Epithelial cell of umbilical artery (primary cell): ENCODE data around the gene CMSS1. TPM values are rescaled to one million over a fixed set of nuclear protein-coding genes. Genes with fewer than 3 reads are reported as not detected.

Source experiments
- total RNA-seq: library from RNA; depleted of rRNA; stranded (reverse); fragments of >200 nt; gene quantifications from 2 replicates; pipeline ENCODE4 v1.2.3, GENCODE V29; 2014

The CMSS1 gene
- 26.3 and 29.6 TPM in 2 replicates for total RNA-seq

DNA sequence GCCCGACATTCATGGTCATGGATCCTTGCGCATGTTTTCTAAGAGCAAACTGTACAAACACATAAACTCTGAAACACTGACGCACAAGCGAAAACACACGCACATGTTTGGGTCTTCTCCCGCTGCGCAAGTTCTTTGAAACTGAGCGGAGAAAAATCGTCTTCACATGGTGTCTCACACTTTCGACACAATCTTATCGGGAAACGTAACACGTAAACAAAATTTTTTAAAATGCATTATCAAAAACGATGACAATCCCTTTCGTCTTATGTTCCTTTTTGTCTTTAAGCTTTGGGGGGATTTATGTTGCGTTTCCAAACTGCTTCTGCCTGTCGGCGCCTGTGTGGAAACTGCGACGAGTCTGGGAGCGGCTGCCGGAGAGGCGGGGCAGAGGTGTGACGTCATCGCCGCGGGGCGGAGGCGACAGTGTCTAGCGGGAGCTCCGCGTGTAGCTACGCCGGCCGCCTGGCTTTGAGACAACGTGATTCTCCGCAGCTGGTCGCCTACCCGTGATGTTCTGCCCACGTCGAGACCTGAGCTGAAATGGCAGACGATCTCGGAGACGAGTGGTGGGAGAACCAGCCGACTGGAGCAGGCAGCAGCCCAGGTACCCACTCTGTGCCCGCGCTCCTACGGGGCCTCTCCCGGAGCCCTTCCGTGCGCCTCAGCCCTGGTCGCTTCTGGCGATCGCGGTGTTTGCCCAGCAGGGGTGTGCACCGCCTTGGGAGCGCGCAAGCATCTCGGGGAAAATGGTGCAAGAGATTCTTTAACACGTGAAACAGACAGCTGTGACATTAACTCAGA is at the start of gene CMSS1:
Gene CMSS1, plus strand, starts transcription at position 426 of the 804 bp plus-strand sequence.

DNA sequence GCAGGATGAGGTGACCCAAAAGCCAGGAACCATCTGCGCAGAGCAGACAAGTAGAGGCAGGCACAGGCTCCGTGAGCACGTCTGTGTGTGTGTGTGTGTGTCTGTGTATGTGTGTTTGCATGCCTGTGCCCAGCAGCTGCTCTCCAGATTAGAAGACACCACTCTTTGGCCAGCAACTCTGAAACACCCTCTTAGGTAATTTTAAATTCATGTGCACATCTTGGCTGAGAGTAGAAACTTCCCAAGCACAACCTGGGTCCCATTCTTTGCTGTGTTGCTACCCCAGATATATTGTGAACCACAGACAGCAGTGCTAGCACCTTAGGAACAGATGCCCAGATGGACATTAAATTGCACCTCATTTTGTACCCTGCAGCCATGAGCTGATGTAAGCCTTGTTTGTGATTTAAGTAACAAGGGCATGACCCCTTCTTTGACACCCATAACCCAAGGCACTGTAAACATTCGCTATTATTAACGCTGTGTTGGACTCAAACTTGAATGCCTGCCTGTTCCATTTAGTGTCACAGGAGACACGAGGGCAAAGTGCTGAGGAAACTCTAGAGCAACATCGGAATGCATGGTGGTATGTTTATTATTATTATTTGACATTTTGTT is 296.9 kb downstream of the CMSS1 start, which contains the start of gene FILIP1L:
Gene FILIP1L, minus strand, starts transcription at position 89 of the 618 bp plus-strand sequence.

Other genes starting within 250 kb of the CMSS1 start
- gene COL8A1, start 179.3 kb upstream of the CMSS1 start, total RNA-seq = 69.2 and 518 TPM in 2 replicates